Measurements from ENCODE around the gene PNMA8A.

DNA sequence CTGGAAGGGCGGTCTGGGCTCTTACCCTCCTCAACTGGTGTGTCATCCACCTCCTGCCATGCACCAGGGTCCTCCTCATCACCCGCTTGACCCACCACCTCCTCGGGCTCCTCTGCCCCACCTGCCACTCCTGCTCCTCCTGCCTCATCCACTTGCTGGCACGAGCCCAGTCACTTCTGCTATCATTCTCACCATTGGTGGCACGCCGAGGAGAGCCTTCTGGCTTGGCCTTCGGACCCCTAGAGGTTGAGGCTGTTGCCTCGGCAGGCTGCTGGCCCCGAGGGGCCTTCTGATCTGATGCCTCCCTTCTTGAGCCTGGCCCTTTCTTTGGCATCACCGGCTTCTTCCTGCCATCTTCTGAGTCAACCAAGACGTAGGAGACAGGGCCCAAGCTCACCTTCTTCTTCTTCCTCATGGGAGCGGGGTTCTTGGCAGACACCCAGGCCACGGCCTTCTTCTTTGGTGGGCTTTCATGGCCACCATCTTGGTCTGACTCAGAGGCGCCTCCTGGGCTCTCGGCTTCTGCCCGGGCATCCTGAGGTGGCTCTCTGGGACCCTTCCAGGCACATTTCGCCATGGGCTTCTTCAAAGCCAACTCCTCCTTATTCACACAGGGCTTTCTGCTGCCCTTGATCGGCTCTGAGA, 1.7 kb downstream of the PNMA8A start:
- TF ChIP-seq EZH2phosphoT487 (IDR thresholded peaks at IDR 0.05; ENCODE audit: insufficient read depth, low read depth) (no peak), EZH2 (IDR thresholded peaks at IDR 0.05; ENCODE audit: insufficient read depth, poor library complexity, severe bottlenecking) (no peak)
